ENCODE data around the gene SH3PXD2A. TPM values are rescaled to one million over a fixed set of nuclear protein-coding genes. Genes with fewer than 3 reads are reported as not detected.
"Not testable (repeated sequence)": the region's sequence is repeated elsewhere in the genome, so short reads cannot be mapped to it uniquely, and the experiment has no call there.

The SH3PXD2A gene
- total RNA-seq, 1 donor from 2014 or later, result 30.3 TPM

- Histone ChIP-seq H3K27ac (ENCODE audit: low read depth, low read length) (peak overlapping the region; percentile 65), H3K4me3 (ENCODE audit: low read length in 3 of 3) (peak overlapping the region in 1 of 3 donors; percentile 37), H3K27me3 (ENCODE audit: control insufficient read depth in 3 of 3, insufficient read depth in 3 of 3, low read length in 3 of 3) (no peaks in the 10 kb centered on the region), H3K9me3 (ENCODE audit: control insufficient read depth in 3 of 3, low read length in 3 of 3) (no peaks in the 10 kb centered on the region), H3K9ac (ENCODE audit: low read depth in 1 of 3, low read length in 3 of 3) (peak overlapping the region in 1 of 3 donors; percentile 46), H3K36me3 (ENCODE audit: control insufficient read depth in 3 of 3, insufficient read depth in 3 of 3, low read length in 3 of 3) (peaks cover 0 to 7% (median 2%) of the 10 kb centered on the region in 3 donors), H3K4me1 (ENCODE audit: control insufficient read depth in 3 of 3, insufficient read depth in 3 of 3, low read length in 3 of 3) (peaks cover 87 to 97% (median 89%) of the 10 kb centered on the region in 3 donors)
Observed at GRCh38 chr10:103761075-103761920, 94.1 kb downstream of the SH3PXD2A start.

DNA sequence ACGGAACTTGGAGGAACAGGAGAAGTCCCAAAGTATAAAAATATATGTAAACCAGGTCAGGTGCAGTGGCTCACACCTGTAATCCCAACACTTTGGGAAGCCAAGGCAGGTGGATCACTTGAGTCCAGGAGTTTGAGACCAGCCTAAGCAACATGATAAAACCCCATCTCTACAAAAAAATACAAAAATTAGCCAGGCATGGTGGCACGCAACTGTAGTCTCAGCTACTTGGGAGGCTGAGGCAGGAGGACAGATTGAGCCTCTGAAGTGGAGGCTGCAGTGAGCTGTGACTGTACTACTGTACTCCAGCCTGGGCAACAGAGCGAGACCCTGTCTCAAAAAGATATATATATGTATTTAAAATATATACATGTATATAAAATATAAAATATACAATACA is 95.1 kb downstream of the SH3PXD2A start:
- peaks cover 80 to 94% (median 89%) of the 10 kb centered on the region in 3 donors for H3K4me1 ChIP-seq (ENCODE audit: control insufficient read depth in 3 of 3, insufficient read depth in 3 of 3, low read length in 3 of 3)
- H3K9ac ChIP-seq (ENCODE audit: low read depth in 1 of 3, low read length in 3 of 3), result peak overlapping the region in 2 of 3 donors; percentile 72 to 90
- H3K27ac ChIP-seq (ENCODE audit: low read depth, low read length), result peak overlapping the region; percentile 94
- not testable (repeated sequence) for H3K36me3 ChIP-seq (ENCODE audit: control insufficient read depth in 3 of 3, insufficient read depth in 3 of 3, low read length in 3 of 3); H3K9me3 ChIP-seq (ENCODE audit: control insufficient read depth in 3 of 3, low read length in 3 of 3); H3K27me3 ChIP-seq (ENCODE audit: control insufficient read depth in 3 of 3, insufficient read depth in 3 of 3, low read length in 3 of 3); H3K4me3 ChIP-seq (ENCODE audit: low read length in 3 of 3)

DNA sequence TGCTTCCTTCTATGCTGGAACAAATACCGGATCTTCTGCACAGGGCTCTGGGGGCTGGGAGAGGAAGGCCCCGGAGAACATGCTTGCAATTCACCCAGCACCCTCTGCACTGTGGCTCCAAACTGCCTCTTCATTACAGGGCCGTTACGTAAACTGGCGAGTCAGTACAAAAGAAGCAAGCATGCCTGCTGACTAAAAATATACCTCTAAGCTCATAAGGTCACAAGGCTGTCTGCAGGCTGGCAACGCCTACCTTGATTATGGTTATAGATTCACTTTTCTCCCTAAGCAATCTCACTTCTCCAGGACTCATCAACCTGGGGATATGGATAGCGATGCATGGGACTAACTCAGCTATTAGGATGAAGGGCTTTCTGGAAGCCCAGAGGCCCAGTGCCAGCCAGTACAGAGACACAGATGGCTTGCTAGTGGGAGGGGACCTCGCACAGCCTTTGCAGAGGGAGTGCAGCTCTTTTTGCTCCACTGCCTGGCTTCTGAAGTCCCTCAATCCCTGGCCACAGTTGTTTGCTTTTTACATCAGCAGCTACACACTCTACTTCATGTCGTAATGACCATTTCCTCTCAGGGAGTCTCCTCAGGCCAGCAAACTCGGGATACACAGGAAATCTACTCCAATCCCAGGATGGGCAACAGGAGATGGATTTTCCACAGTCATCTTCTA is 96.1 kb downstream of the SH3PXD2A start:
- Histone ChIP-seq H3K36me3 (ENCODE audit: control insufficient read depth in 3 of 3, insufficient read depth in 3 of 3, low read length in 3 of 3) (peaks cover 0 to 2% (median 0%) of the 10 kb centered on the region in 3 donors), H3K9ac (ENCODE audit: low read depth in 1 of 3, low read length in 3 of 3) (peak overlapping the region; percentile 71 to 90 (median 72)), H3K4me3 (ENCODE audit: low read length in 3 of 3) (peak overlapping the region; percentile 2 to 58 (median 12)), H3K4me1 (ENCODE audit: control insufficient read depth in 3 of 3, insufficient read depth in 3 of 3, low read length in 3 of 3) (peaks cover 70 to 86% (median 84%) of the 10 kb centered on the region in 3 donors), H3K9me3 (ENCODE audit: control insufficient read depth in 3 of 3, low read length in 3 of 3) (no peaks in the 10 kb centered on the region), H3K27me3 (ENCODE audit: control insufficient read depth in 3 of 3, insufficient read depth in 3 of 3, low read length in 3 of 3) (no peaks in the 10 kb centered on the region), H3K27ac (ENCODE audit: low read depth, low read length) (peak overlapping the region; percentile 94)

GRCh38 chr10:103758294-103758681 is 97.1 kb downstream of the SH3PXD2A start:
- H3K4me3 ChIP-seq (ENCODE audit: low read length in 3 of 3), result peak overlapping the region in 2 of 3 donors; percentile 34 to 45
- H3K9ac ChIP-seq (ENCODE audit: low read depth in 1 of 3, low read length in 3 of 3), result peak overlapping the region; percentile 35 to 90 (median 72)
- H3K27ac ChIP-seq (ENCODE audit: low read depth, low read length), result peak overlapping the region; percentile 94
- H3K4me1 ChIP-seq (ENCODE audit: control insufficient read depth in 3 of 3, insufficient read depth in 3 of 3, low read length in 3 of 3), result peaks cover 60 to 77% (median 75%) of the 10 kb centered on the region in 3 donors
- H3K36me3 ChIP-seq (ENCODE audit: control insufficient read depth in 3 of 3, insufficient read depth in 3 of 3, low read length in 3 of 3), result peaks cover 0 to 2% (median 0%) of the 10 kb centered on the region in 3 donors
- H3K9me3 ChIP-seq (ENCODE audit: control insufficient read depth in 3 of 3, low read length in 3 of 3), result no peaks in the 10 kb centered on the region
- H3K27me3 ChIP-seq (ENCODE audit: control insufficient read depth in 3 of 3, insufficient read depth in 3 of 3, low read length in 3 of 3), result no peaks in the 10 kb centered on the region

DNA sequence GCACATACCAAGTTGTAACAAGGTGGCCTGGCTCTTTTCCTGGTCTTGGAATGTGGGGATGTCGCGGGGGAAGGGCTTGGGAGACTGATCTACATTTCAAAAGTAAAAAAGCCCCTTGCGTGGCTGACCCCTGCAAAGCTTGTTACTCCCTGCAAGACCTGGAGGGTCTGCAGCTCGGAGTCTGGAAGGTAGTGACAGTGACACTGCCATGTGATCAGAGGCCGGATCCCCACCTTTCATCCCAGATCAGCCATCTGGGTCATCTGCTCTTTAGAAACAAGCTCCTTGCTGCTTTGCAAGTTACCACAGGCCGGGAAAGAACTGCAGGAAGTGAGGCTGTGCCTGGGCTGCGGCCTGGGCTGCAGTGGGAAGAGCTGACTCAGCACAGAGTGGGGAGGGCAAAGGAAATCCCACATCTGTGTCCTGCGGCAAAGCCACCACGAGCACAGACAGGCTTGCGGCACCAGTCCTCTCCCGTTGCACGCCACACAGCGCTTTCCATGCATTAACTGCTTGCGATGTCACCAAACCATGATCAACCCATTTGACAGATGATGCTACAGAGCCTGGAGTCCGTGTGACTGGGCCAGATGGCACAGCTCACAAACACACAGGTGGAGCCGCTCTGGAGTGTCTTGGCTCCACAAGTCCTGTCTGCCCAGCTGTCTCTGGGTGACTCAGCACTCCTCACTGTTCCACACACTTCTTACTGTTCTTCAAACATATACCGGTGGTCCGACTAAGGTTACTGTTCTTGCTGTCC is 97.7 kb downstream of the SH3PXD2A start:
- Histone ChIP-seq H3K9ac (ENCODE audit: low read depth in 1 of 3, low read length in 3 of 3) (peak overlapping the region; percentile 35 to 90 (median 52)), H3K9me3 (ENCODE audit: control insufficient read depth in 3 of 3, low read length in 3 of 3) (no peaks in the 10 kb centered on the region), H3K4me3 (ENCODE audit: low read length in 3 of 3) (peak overlapping the region; percentile 34 to 45 (median 36)), H3K4me1 (ENCODE audit: control insufficient read depth in 3 of 3, insufficient read depth in 3 of 3, low read length in 3 of 3) (peaks cover 55 to 71% (median 69%) of the 10 kb centered on the region in 3 donors), H3K27ac (ENCODE audit: low read depth, low read length) (peak overlapping the region; percentile 94), H3K27me3 (ENCODE audit: control insufficient read depth in 3 of 3, insufficient read depth in 3 of 3, low read length in 3 of 3) (no peaks in the 10 kb centered on the region), H3K36me3 (ENCODE audit: control insufficient read depth in 3 of 3, insufficient read depth in 3 of 3, low read length in 3 of 3) (peaks cover 0 to 2% (median 0%) of the 10 kb centered on the region in 3 donors)

- Histone ChIP-seq H3K36me3 (ENCODE audit: control insufficient read depth in 3 of 3, insufficient read depth in 3 of 3, low read length in 3 of 3) (peaks cover 0 to 2% (median 0%) of the 10 kb centered on the region in 3 donors), H3K4me3 (ENCODE audit: low read length in 3 of 3) (no peak overlapping the region), H3K9me3 (ENCODE audit: control insufficient read depth in 3 of 3, low read length in 3 of 3) (no peaks in the 10 kb centered on the region), H3K27ac (ENCODE audit: low read depth, low read length) (peak overlapping the region; percentile 94), H3K4me1 (ENCODE audit: control insufficient read depth in 3 of 3, insufficient read depth in 3 of 3, low read length in 3 of 3) (peaks cover 53 to 66% (median 62%) of the 10 kb centered on the region in 3 donors), H3K27me3 (ENCODE audit: control insufficient read depth in 3 of 3, insufficient read depth in 3 of 3, low read length in 3 of 3) (no peaks in the 10 kb centered on the region), H3K9ac (ENCODE audit: low read depth in 1 of 3, low read length in 3 of 3) (peak overlapping the region in 2 of 3 donors; percentile 22 to 90)
Observed at GRCh38 chr10:103756277-103756869, 99.0 kb downstream of the SH3PXD2A start.

DNA sequence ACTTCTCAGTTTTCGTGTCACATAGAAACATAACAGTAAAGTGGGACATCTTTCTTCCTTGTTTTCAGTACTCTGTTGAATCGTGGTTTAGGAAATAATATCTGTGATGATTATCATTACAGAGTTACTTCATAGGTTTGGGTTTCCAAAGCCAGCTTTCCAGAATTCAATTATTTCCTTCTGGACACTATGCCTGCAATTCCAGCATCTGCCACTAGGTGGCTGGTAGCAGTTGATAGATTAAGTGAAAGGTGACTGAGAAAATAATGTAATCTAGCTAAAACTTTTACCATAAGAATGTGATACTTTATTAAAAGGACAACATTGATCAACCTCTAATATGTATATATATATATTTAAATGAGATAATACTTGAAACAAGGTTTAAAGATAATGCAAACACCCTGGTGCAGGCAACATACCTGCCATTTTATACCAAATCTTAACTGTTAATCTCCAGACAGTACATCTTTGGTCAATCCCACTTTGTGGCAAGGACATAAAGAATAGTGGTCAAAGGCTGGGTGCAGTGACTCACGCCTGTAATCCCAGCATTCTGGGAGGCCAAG is 102.6 kb downstream of the SH3PXD2A start:
- H3K36me3 ChIP-seq (ENCODE audit: control insufficient read depth in 3 of 3, insufficient read depth in 3 of 3, low read length in 3 of 3), result peaks cover 0 to under 1% (median 0%) of the 10 kb centered on the region in 3 donors
- no peaks in the 10 kb centered on the region for H3K27me3 ChIP-seq (ENCODE audit: control insufficient read depth in 3 of 3, insufficient read depth in 3 of 3, low read length in 3 of 3)
- H3K9ac ChIP-seq (ENCODE audit: low read depth in 1 of 3, low read length in 3 of 3), result no peak overlapping the region
- peaks cover 29 to 49% (median 45%) of the 10 kb centered on the region in 3 donors for H3K4me1 ChIP-seq (ENCODE audit: control insufficient read depth in 3 of 3, insufficient read depth in 3 of 3, low read length in 3 of 3)
- no peaks in the 10 kb centered on the region for H3K9me3 ChIP-seq (ENCODE audit: control insufficient read depth in 3 of 3, low read length in 3 of 3)
- H3K27ac ChIP-seq (ENCODE audit: low read depth, low read length), result no peak overlapping the region
- no peak overlapping the region for H3K4me3 ChIP-seq (ENCODE audit: low read length in 3 of 3)

- Histone ChIP-seq H3K36me3 (ENCODE audit: control insufficient read depth in 3 of 3, insufficient read depth in 3 of 3, low read length in 3 of 3) (no peaks in the 10 kb centered on the region), H3K9ac (ENCODE audit: low read depth in 1 of 3, low read length in 3 of 3) (peak overlapping the region in 1 of 3 donors; percentile 14), H3K27me3 (ENCODE audit: control insufficient read depth in 3 of 3, insufficient read depth in 3 of 3, low read length in 3 of 3) (no peaks in the 10 kb centered on the region), H3K4me3 (ENCODE audit: low read length in 3 of 3) (no peak overlapping the region), H3K27ac (ENCODE audit: low read depth, low read length) (peak overlapping the region; percentile 31), H3K9me3 (ENCODE audit: control insufficient read depth in 3 of 3, low read length in 3 of 3) (no peaks in the 10 kb centered on the region), H3K4me1 (ENCODE audit: control insufficient read depth in 3 of 3, insufficient read depth in 3 of 3, low read length in 3 of 3) (peaks cover 19 to 47% (median 40%) of the 10 kb centered on the region in 3 donors)
Observed at GRCh38 chr10:103751667-103752290, 103.6 kb downstream of the SH3PXD2A start.

GRCh38 chr10:103750836-103751235 is 104.5 kb downstream of the SH3PXD2A start:
- Histone ChIP-seq H3K27me3 (ENCODE audit: control insufficient read depth in 3 of 3, insufficient read depth in 3 of 3, low read length in 3 of 3) (no peaks in the 10 kb centered on the region), H3K4me3 (ENCODE audit: low read length in 3 of 3) (no peak overlapping the region), H3K9me3 (ENCODE audit: control insufficient read depth in 3 of 3, low read length in 3 of 3) (no peaks in the 10 kb centered on the region), H3K27ac (ENCODE audit: low read depth, low read length) (no peak overlapping the region), H3K36me3 (ENCODE audit: control insufficient read depth in 3 of 3, insufficient read depth in 3 of 3, low read length in 3 of 3) (no peaks in the 10 kb centered on the region), H3K9ac (ENCODE audit: low read depth in 1 of 3, low read length in 3 of 3) (no peak overlapping the region), H3K4me1 (ENCODE audit: control insufficient read depth in 3 of 3, insufficient read depth in 3 of 3, low read length in 3 of 3) (peaks cover 15 to 45% (median 36%) of the 10 kb centered on the region in 3 donors)
